Heart left ventricle (tissue), 13 donors: ENCODE data around the gene ZNF331.

Experiments used
- POLR2A ChIP-seq, 2 donors: fragments of 450-650 bp; IDR thresholded peaks; one replicate each; pipeline ENCODE4 v1.6.1; 2017; ENCODE audit warnings: antibody characterized with exemption in 2 of 2, mild to moderate bottlenecking in 2 of 2, moderate library complexity in 2 of 2
- TF ChIP-seq, protein P1 (sequence below), 12 donors: fragments of 200-600 bp; sonication (generic) in 4 of 12; IDR thresholded peaks; one replicate each; pipeline versions ENCODE4 v1.5.0 to v1.8.0; 2018 to 2022; ENCODE audit warnings: antibody characterized with exemption in 12 of 12, mild to moderate bottlenecking in 5 of 12
- donor health status: ischemic (EF 13 %, LVEDD 7.1; RV severe dilation, severe dysfunction).
- donor health status: DM: no; HTN: yes; CAD: no.
- donor health status: DM: no; HTN: no; CAD: no.
- donor health status: ischemic (EF 25% LVEDD 6.9; RV normal size, moderate dysfunction).
- donor health status: ischemic (EF 25% LVEDD 5.7; RV mildly dilated, moderate dysfunction).
- donor health status: ischemic (EF 35%, LVEDD 5.7; RV mildly dilated, moderate dysfunction).
- donor health status: nonischemic (EF 11% LVEDD 7.7; RV severe dilation, severe dysfunction).
- donor health status: DM: yes; HTN: yes; CAD: no.
- donor health status: PGD.
- donor health status: ischemic (EF 29% LVEDD 5.4; RV normal size, mild dysfunction).
- donor health status: nonischemic (EF 23%, LVEDD 6.1; RV moderate dilation, normal function).

DNA sequence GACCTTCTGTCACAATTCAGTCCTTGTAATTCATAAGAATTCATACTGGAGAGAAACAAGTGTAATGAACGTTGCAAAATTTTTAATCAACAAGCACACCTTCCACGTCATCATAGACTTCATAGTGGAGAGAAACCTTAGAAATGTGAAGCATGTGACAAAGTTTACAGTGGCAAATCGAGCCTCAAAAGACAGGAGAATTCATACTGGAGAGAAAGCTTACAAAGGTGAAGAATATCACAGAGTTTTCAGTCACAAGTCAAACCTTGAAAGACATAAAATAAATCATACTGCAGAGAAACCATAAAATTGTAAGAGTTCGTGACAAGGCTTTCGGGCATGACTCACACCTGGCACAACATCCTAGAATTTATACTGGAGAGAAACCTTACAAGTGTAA lies 45.8 kb upstream of the ZNF331 start:
- no peak for TF ChIP-seq POLR2A (IDR thresholded peaks at IDR 0.05)
- TF ChIP-seq, protein P1, sequence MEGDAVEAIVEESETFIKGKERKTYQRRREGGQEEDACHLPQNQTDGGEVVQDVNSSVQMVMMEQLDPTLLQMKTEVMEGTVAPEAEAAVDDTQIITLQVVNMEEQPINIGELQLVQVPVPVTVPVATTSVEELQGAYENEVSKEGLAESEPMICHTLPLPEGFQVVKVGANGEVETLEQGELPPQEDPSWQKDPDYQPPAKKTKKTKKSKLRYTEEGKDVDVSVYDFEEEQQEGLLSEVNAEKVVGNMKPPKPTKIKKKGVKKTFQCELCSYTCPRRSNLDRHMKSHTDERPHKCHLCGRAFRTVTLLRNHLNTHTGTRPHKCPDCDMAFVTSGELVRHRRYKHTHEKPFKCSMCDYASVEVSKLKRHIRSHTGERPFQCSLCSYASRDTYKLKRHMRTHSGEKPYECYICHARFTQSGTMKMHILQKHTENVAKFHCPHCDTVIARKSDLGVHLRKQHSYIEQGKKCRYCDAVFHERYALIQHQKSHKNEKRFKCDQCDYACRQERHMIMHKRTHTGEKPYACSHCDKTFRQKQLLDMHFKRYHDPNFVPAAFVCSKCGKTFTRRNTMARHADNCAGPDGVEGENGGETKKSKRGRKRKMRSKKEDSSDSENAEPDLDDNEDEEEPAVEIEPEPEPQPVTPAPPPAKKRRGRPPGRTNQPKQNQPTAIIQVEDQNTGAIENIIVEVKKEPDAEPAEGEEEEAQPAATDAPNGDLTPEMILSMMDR (IDR thresholded peaks at IDR 0.05), result no peak
